ENCODE data around the gene MIGA2. TPM values are rescaled to one million over a fixed set of nuclear protein-coding genes. Genes with fewer than 3 reads are reported as not detected.
"Not testable (repeated sequence)": the region's sequence is repeated elsewhere in the genome, so short reads cannot be mapped to it uniquely, and the experiment has no call there.

Gene MIGA2
- polyA plus RNA-seq, 4 donors, result 17.9 to 23.4 (median 19.1) TPM

GRCh38 chr9:129111528-129112151, 75.2 kb downstream of the MIGA2 start:
- peak in 1 of 4 donors; percentile 27 for DNase-seq (ENCODE audit: low read depth in 4 of 4, low spot score in 3 of 4)

GRCh38 chr9:129112526-129112925, 76.1 kb downstream of the MIGA2 start:
- DNase-seq (ENCODE audit: low read depth in 4 of 4, low spot score in 3 of 4), result not testable (repeated sequence)

GRCh38 chr9:129113645-129114304, 77.3 kb downstream of the MIGA2 start:
- no peak for DNase-seq (ENCODE audit: low read depth in 4 of 4, low spot score in 3 of 4)

- DNase-seq (ENCODE audit: low read depth in 4 of 4, low spot score in 3 of 4), result no peak
These were observed 82.4 kb downstream of the MIGA2 start for GRCh38 chr9:129118799-129119198.

- no peak for DNase-seq (ENCODE audit: low read depth in 4 of 4, low spot score in 3 of 4)
These were observed 85.1 kb downstream of the MIGA2 start for GRCh38 chr9:129121483-129121882.

Other genes starting within 250 kb of the MIGA2 start
- gene TBC1D13, start 249.4 kb upstream of the MIGA2 start, polyA plus RNA-seq (ENCODE audit: insufficient read length in 4 of 4), result 10 to 100 TPM; 36.0 to 43.5 (median 41.0) TPM
- 10 to 100 TPM in 1 of 4 donors, 1 to 10 TPM in 3; 7.0 to 16.1 (median 8.4) TPM for gene ENDOG, start 218.1 kb upstream of the MIGA2 start, polyA plus RNA-seq (ENCODE audit: insufficient read length in 4 of 4)
- 10 to 100 TPM; 40.3 to 48.7 (median 43.0) TPM for gene SPOUT1, start 206.8 kb upstream of the MIGA2 start, polyA plus RNA-seq (ENCODE audit: insufficient read length in 4 of 4)
- 10 to 100 TPM; 21.6 to 23.6 (median 22.5) TPM for gene KYAT1, start 154.7 kb upstream of the MIGA2 start, polyA plus RNA-seq (ENCODE audit: insufficient read length in 4 of 4)
- gene LRRC8A, start 154.5 kb upstream of the MIGA2 start, polyA plus RNA-seq (ENCODE audit: insufficient read length in 4 of 4), result 10 to 100 TPM; 29.5 to 34.3 (median 30.6) TPM
- 10 to 100 TPM; 58.8 to 61.6 (median 59.6) TPM for gene PHYHD1, start 115.6 kb upstream of the MIGA2 start, polyA plus RNA-seq (ENCODE audit: insufficient read length in 4 of 4)
- 10 to 100 TPM; 16.0 to 18.6 (median 17.5) TPM for gene DOLK, start 89.0 kb upstream of the MIGA2 start, polyA plus RNA-seq (ENCODE audit: insufficient read length in 4 of 4)
- gene NUP188, start 88.9 kb upstream of the MIGA2 start, polyA plus RNA-seq (ENCODE audit: insufficient read length in 4 of 4), result 10 to 100 TPM; 38.9 to 41.8 (median 40.2) TPM
- 100 to 1,000 TPM; 102 to 144 (median 121) TPM for gene SH3GLB2, start 8.3 kb upstream of the MIGA2 start, polyA plus RNA-seq (ENCODE audit: insufficient read length in 4 of 4)
- gene DOLPP1, start 44.5 kb downstream of the MIGA2 start, polyA plus RNA-seq (ENCODE audit: insufficient read length in 4 of 4), result 10 to 100 TPM; 19.8 to 24.1 (median 21.6) TPM
- gene CRAT, start 74.2 kb downstream of the MIGA2 start, polyA plus RNA-seq (ENCODE audit: insufficient read length in 4 of 4), result 10 to 100 TPM; 37.8 to 52.5 (median 41.4) TPM
- gene PTPA, start 74.8 kb downstream of the MIGA2 start, polyA plus RNA-seq (ENCODE audit: insufficient read length in 4 of 4), result 100 to 1,000 TPM in 3 of 4 donors, 10 to 100 TPM in 1; 99.2 to 131 (median 117) TPM
- gene IER5L, start 141.6 kb downstream of the MIGA2 start, polyA plus RNA-seq (ENCODE audit: insufficient read length in 4 of 4), result 10 to 100 TPM in 3 of 4 donors, 1 to 10 TPM in 1; 9.0 to 16.6 (median 11.2) TPM